ENCODE data around the gene SOS2.

DNA sequence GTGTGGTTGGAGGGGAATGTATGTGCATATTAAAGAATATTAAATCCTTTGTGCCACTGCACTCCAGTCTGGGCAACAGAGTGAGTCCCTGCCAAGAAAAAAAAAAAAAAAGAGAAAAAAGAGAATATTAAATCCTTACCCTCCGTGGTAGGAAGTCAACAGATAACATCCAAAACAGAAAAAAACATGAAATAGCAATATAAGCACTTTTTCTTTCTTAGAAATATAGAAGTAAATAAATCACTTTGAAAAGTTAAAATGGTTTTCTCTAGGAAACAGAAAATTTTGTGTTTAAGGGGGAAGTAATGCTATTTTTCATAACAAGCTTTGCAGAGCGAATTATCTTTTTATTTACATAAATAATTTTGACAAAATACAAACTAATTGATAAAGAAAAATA, 17.6 kb downstream of the SOS2 start:
- TF ChIP-seq POLR2A (IDR thresholded peaks at IDR 0.05) (no peak), POLR2AphosphoS5 (IDR thresholded peaks at IDR 0.05) (no peak)
- TF ChIP-seq, protein P1, sequence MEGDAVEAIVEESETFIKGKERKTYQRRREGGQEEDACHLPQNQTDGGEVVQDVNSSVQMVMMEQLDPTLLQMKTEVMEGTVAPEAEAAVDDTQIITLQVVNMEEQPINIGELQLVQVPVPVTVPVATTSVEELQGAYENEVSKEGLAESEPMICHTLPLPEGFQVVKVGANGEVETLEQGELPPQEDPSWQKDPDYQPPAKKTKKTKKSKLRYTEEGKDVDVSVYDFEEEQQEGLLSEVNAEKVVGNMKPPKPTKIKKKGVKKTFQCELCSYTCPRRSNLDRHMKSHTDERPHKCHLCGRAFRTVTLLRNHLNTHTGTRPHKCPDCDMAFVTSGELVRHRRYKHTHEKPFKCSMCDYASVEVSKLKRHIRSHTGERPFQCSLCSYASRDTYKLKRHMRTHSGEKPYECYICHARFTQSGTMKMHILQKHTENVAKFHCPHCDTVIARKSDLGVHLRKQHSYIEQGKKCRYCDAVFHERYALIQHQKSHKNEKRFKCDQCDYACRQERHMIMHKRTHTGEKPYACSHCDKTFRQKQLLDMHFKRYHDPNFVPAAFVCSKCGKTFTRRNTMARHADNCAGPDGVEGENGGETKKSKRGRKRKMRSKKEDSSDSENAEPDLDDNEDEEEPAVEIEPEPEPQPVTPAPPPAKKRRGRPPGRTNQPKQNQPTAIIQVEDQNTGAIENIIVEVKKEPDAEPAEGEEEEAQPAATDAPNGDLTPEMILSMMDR (IDR thresholded peaks at IDR 0.05), result no peak

Data from upper lobe of left lung (tissue), 4 donors.